RWPE1 (cell line): ENCODE results near the gene PGA4.
A peak's percentile ranks its signal among the peaks of the same experiment; 100 is the strongest.

Experiments used
- CTCF ChIA-PET: fragments of 350-600 bp; sonication (Branson Sonifier 250); formaldehyde crosslinking; extraction: SDS; loops from one replicate; lab custom pipeline; 2021; lab: Yijun Ruan, JAX
- POLR2A ChIA-PET: fragments of 400-600 bp; formaldehyde crosslinking; extraction: SDS; loops from one replicate; lab custom pipeline; 2020; ENCODE audit warnings: antibody characterized with exemption; ENCODE audit not compliant: low non-redundant PET; lab: Yijun Ruan, JAX
- DNase-seq: peaks from one replicate; pipeline ENCODE4 v3.0.0; 2012; ENCODE audit warnings: low spot score
- H3K27ac ChIP-seq: fragments of 450-650 bp; 2 replicates; pipeline ENCODE4 v1.5.1; 2017
- CTCF ChIP-seq: fragments of 450-650 bp; conservative IDR thresholded peaks from 2 replicates; pipeline ENCODE4 v1.5.1; 2017; ENCODE audit warnings: low read depth, mild to moderate bottlenecking

PGA4 gene

GRCh38 chr11:61268588-61269250 is 46.6 kb downstream of the PGA4 start:
- TF ChIP-seq CTCF, result no peak
- DNase-seq, result no peak
- no peak overlapping the region for H3K27ac ChIP-seq
- CTCF ChIA-PET, result no interaction called here
- POLR2A ChIA-PET, result no interaction called here

- no peak overlapping the region for H3K27ac ChIP-seq
- CTCF ChIA-PET, result interaction anchor here (0.6 kb wide), 1 partner anchor 317 kb away, joined by 3 read pairs; no protein-coding TSS in a partner anchor
- no peak for DNase-seq
- POLR2A ChIA-PET, result no interaction called here
- TF ChIP-seq CTCF, result no peak
Observed at GRCh38 chr11:61270354-61271076, 48.4 kb downstream of the PGA4 start.

- no peak for TF ChIP-seq CTCF
- ChIA-PET CTCF (interaction anchor here (0.7 kb wide), 1 partner anchor 219 kb away, joined by 3 read pairs; no protein-coding TSS in a partner anchor), POLR2A (no interaction called here)
- no peak for DNase-seq
- peak overlapping the region; percentile 68; the same call in 1 of the 2 replicates for H3K27ac ChIP-seq
Observed at GRCh38 chr11:61272731-61273130, 50.6 kb downstream of the PGA4 start.

- POLR2A ChIA-PET, result no interaction called here
- H3K27ac ChIP-seq, result peak overlapping the region; percentile 68
- TF ChIP-seq CTCF, result no peak
- DNase-seq, result peak; percentile 15
- CTCF ChIA-PET, result interaction anchor here (0.7 kb wide), 1 partner anchor 220 kb away, joined by 3 read pairs; no protein-coding TSS in a partner anchor
Observed at GRCh38 chr11:61273178-61274078, 51.3 kb downstream of the PGA4 start.

- DNase-seq, result no peak
- peak overlapping the region; percentile 68; the same call in 1 of the 2 replicates for H3K27ac ChIP-seq
- ChIA-PET POLR2A (no interaction called here), CTCF (no interaction called here)
- TF ChIP-seq CTCF, result no peak
Observed at GRCh38 chr11:61274084-61274483, 51.9 kb downstream of the PGA4 start.

GRCh38 chr11:61275191-61275590 is 53.0 kb downstream of the PGA4 start:
- H3K27ac ChIP-seq, result no peak overlapping the region
- DNase-seq, result no peak
- POLR2A ChIA-PET, result no interaction called here
- no peak for TF ChIP-seq CTCF
- CTCF ChIA-PET, result interaction anchor here (0.6 kb wide), 1 partner anchor 14 kb away, joined by 5 read pairs; no protein-coding TSS in a partner anchor
